GOT3 (cell line): ENCODE results near the gene LHFPL3.

Experiments
- DNase-seq: peaks from one replicate; lab custom pipeline; 2025; ENCODE audit warnings: mixed read lengths; lab: John Stamatoyannopoulos, UW

Gene LHFPL3

DNA sequence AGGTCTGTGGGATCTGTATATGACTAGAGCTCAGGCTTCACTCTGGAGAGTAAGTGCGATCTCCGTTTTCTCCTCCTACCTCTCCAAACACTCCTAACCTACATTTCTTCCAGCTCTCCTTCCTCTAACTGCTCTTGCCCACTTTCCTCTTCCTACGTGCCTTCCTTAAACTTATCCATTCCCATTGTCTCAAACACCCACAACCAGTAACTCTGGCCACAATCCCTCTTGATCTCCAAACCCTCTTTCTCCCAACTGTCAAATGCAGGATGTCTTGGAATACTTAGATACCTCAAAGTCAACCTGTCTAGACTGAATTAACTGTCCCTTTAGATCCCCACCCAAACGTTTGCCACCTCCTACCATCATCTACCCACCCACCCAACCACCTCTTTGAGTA, 471.9 kb downstream of the LHFPL3 start:
- DNase-seq: no peak

GRCh38 chr7:104801022-104801421, 472.6 kb downstream of the LHFPL3 start:
- no peak for DNase-seq

- no peak for DNase-seq
Observed at GRCh38 chr7:104803931-104804330, 475.5 kb downstream of the LHFPL3 start.

DNA sequence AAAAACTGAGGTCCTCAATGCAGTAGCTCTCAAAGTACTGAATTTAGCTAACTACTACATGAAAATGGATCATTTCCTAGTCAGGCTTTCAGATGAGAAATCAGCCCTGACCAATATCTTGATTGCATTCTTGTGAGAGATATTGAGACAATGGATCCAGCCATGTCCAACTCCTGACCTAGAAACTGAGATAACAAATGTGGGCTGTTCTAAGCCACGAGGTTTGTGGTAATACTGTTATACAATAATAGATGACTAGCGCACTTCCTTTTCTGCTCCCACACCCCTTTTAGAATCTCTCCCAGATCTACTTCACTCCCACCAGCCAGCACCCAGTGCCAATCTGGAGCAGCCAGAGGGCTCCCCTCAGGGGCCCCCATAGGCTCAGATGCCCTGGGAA, 476.3 kb downstream of the LHFPL3 start:
- no peak for DNase-seq

- no peak for DNase-seq
Observed at GRCh38 chr7:104805449-104806317, 477.3 kb downstream of the LHFPL3 start.

DNA sequence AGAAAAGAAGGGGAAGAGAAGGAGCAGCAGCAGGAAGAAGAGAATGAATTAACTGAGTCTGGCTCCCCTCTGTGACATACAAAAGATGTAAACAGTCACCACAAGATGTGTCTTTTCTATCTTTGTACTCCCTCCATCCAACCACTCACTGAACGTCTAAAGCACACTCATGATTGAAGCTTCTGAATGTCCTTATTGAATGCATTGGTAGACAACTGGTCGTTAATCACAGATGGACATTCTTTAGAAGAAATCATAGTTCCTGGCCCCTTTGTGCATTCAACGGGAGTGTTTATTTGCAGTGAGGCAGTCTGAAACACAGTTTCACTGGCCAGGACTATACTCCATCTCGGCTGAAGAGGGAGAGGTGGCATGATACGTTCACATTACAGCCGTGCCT, 479.3 kb downstream of the LHFPL3 start:
- DNase-seq: no peak

DNA sequence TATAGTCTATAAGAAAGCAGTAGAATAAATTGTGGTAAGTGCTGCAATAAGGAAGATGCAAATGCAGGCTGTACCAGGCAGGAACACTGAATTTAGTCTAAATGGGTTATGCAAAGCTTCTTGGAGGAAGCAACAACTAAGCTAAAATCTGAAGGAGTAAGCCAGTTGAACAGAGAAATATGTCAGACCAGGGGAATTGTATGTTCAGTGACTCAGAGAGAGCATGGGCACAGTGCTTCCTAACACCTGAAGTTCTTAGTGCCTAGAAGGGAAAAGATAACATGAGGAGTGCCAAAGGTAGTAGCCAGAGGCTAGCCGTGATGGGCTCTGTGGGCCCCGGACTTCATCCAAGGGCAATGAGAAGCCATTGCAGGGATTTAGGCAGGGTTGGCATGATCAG, 481.5 kb downstream of the LHFPL3 start:
- DNase-seq: no peak

DNA sequence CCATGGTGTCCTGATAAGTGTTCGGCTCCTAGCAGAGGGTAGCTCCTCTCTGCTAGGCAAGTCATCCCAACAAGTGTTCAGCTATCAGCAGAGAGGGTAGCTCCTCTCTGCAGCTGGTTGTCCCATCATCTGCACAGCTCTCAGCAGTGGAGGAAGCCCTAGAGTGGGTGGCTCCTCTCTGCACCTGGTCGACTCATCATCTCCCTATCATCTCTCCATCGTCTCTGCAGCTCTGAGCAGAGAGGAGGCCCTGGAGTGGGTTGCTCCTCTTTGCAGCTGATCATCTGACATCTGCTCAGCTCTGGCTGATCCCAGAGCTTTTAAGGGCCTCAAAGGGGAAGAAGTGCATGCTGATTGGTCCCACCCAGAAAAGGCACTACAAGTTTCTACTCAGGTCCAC, 485.7 kb downstream of the LHFPL3 start:
- DNase-seq: no peak

DNA sequence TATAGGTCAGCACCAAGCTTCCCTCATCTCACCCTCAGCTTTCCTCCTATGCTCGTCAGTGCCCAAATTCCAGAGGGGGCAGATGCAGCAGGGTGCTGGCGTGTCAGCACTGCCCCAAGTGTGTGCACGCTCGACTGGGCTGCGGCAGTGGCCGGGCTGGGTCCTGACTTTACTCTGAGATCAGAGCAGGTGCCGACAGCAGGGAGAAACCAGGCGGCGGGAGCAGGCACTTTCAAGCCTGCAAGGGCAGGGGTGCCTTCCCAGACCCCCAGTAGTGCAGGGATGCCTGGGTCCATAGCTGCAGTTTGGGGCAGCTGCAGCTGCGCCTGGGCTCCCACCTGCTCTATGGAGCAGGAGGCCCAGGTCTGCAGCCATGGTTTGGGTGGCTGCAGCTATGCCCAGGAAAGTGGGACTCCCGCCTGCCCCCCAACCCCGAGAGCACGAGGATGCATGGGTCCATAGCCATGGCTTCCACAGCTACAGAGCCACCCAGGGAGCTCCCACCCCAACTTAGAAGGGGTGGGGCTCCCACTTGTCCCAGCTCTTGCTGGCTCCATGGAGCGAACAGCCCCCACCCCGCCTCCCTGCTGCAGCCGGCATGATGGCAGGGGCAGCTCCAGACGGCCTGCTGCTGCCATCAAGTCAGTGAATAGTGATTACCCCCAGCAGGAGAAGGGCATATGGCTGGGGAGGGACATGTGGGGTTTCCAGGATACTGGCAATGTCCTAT, 486.4 kb downstream of the LHFPL3 start:
- no peak for DNase-seq

GRCh38 chr7:104816537-104816936, 488.1 kb downstream of the LHFPL3 start:
- DNase-seq: no peak

GRCh38 chr7:104818961-104819880, 490.8 kb downstream of the LHFPL3 start:
- no peak for DNase-seq

DNA sequence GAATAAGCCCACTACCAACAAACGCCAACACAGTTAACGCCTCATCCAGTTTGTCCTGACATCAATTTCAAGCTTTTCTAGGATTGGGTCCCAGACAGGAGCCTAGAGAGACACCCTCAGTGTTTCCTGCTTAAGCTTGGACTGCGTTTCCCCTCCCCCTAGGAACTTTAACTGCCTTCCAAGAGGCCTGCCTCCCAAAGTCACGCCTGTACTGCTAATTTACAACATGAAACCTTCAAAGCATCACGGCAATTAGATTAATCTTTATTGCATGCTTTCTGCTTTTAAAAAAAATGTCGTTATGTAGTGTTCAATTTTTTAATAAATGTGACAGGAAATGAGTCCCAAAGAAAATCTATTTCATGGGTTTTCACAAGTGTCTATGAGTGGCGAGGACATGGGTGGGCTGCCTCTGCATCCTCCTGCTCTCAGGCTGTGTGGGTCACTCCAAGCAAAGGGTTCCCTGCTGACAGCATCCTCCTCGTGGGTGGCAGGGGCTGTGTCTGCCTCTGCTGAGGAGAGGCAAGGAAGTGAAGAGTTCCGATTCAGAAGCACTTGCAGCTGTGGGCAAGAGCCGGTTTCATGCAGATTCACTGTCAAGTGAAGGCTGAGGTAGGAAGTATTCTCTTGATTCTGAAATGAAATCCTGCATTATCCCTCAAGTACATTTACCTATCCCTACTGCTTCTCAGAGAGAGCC, 492.6 kb downstream of the LHFPL3 start:
- no peak for DNase-seq

GRCh38 chr7:104823177-104823576, 494.8 kb downstream of the LHFPL3 start:
- DNase-seq: no peak

- DNase-seq: no peak
Observed at GRCh38 chr7:104825099-104825498, 496.7 kb downstream of the LHFPL3 start.

DNA sequence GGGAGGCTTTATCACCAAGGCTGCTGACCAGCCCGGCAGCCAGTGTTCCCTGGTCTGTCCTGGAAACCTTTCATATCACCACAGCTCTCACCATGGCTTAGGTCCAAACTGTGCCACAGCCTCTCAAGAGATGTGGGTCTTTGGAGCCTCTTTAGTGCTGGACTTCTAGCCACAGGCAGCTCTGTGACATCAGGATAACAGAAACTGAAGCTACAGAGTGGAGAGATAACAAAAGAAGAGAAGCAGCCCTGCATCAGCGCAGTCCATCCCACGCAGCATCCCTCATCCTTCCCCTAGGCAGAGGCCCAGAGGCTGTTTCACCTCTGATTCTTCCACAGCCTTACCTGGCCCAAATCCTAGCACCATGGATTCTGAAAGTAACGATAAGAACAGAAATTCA, 497.7 kb downstream of the LHFPL3 start:
- no peak for DNase-seq

- DNase-seq: no peak
Observed at GRCh38 chr7:104836976-104837375, 508.6 kb downstream of the LHFPL3 start.

DNA sequence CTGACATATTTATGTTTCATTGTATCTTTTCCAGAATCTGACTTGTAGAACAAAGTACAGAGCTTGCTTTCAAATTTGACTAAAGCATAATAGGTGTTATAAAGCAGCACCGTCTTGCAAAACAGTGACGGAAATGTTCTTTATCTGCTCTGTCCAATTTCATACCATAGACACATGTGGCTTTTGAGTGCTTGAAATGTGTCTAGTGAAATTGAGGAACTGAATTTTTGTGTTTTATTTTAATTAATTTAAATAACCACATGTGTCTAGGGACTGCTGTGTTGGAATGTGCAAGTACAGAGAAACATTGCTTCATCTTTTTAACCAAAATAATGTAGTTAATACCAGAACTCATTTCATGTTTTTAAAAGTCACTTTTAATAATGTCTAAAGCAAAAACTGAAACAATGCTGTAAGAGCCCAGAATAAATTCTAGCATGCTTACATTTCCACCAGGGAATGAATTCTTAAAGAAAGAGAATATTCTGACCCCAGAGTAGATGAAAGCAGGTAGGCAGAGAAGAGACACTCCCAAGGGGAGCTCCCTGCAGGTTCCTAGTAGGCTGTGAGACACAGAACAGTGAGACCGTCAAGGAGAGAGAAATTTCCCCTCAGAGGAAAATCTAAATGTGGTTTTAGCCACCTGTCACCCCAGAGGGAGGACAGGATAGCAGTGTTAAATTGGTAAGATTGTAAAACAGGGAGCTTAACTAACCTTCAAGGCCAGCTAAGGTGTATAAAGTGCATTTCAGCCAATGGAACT, 510.3 kb downstream of the LHFPL3 start:
- no peak for DNase-seq

DNA sequence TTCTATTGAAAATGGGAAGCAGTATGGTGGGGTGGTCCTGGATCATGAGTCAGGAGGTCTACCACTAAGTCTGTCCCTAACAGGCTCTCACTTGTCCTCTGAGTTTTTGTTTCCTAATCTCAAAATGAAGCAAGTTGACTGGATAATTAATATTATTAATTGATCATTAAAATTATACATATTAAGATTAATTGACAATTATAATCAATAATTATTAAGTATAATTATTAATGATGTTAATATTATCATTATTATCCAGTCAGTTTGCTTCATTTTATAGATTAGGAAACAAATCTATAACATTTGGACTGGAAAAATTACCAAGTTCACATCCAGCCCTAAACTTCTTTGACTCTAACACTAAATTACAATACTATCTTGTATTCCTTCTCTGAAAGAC, 511.4 kb downstream of the LHFPL3 start:
- no peak for DNase-seq

DNA sequence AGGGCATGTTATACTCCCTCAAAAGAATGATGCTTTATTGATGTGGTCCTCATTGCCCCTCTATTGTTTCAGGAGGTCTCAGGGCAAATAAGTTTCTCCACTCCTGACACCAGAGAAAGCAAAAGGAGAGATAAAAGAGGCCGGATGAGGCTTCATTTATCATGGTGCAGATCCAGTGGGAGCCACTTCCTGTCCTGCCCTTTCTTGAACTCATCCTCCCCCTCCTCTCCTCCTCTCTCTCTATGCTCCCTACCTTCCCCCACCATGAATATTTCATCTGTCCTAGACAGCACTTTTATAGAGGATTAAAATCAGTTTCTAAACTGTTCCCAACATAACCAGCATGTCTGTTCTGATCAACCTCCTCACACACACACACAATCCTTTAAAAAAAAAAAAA, 513.4 kb downstream of the LHFPL3 start:
- no peak for DNase-seq

DNA sequence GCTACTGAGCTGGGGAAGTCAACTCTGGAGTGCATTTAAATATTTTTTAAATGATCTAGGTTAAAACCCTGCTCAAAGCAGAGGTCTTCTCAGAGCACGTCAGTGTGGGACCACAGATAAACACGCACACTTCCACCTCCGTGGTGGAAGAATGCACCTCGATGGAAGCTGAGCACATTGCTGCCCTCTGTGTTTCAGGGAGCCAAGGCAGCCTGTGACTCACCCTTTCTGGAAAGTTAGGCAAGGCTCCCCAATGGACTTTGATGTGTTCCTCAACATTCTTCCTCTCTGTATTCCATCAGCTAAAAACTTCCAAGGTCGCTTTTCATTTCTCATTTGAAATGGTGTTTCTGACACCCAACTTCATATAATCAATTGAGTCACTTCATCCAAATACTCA, 514.8 kb downstream of the LHFPL3 start:
- no peak for DNase-seq

DNA sequence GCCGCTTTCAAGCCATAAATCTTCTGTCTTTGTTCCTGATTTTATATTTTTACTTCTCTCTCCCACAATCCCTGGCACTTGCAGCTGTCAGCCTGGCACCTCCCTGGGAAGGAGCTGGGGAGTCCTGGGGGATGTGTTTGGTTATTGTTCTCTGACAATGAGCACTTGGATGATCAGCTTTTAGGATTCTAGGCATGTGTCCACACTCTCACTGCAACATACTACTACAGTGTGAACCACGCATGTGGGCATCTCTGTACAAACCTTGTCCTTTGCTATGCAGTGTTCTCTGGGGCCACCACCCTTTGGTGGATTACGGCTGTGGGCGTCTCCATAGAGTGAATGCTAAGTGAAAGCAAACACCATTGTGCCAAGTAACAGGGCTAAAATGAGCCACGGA, 517.2 kb downstream of the LHFPL3 start:
- no peak for DNase-seq
